ENCODE results near the gene HPCA.

GRCh38 chr1:32931760-32932159 lies 45.5 kb downstream of the HPCA start:
- TF ChIP-seq SP2 (IDR thresholded peaks at IDR 0.05; ENCODE audit: low read length): no peak
- no peak for TF ChIP-seq CTCF (IDR thresholded peaks at IDR 0.05; ENCODE audit: control extremely low read depth in 1 of 3, insufficient read depth in 1 of 3, low read depth in 1 of 3, low read length in 3 of 3)
- no peak for TF ChIP-seq SUZ12 (IDR thresholded peaks at IDR 0.05; ENCODE audit: low read length)
- TF ChIP-seq EZH2 (IDR thresholded peaks at IDR 0.05; ENCODE audit: low read depth, low read length, severe bottlenecking): no peak
- TF ChIP-seq CBX5 (IDR thresholded peaks at IDR 0.05; ENCODE audit: low read depth, low read length): no peak
